Kidney (tissue), 14 donors: ENCODE data around the gene SAMD4A. TPM values are rescaled to one million over a fixed set of nuclear protein-coding genes. Genes with fewer than 3 reads are reported as not detected.

Source experiments
- DNase-seq, 5 donors: peaks; one replicate each; pipeline ENCODE4 v3.0.0-alpha.2; 2013 to 2020
- FAIRE-seq: peaks from 2 replicates; lab custom pipeline; 2012; peaks lifted over from hg19 to GRCh38; lab: Jason Lieb, UNC
- H3K27ac ChIP-seq, 2 donors: one replicate each; pipeline ENCODE4 v1.7.0; 2013; ENCODE audit warnings: low read depth in 2 of 2, low read length in 2 of 2, inconsistent platforms in 1 of 2
- H3K27me3 ChIP-seq: one replicate; pipeline ENCODE4 v1.7.1; 2013; ENCODE audit warnings: low read length, inconsistent platforms; ENCODE audit not compliant: control insufficient read depth, insufficient read depth
- H3K36me3 ChIP-seq, 3 donors: one replicate each; pipeline versions ENCODE4 v1.7.0 to v1.7.1; 2013; ENCODE audit warnings: low read length in 3 of 3, control low read depth in 1 of 3, inconsistent platforms in 1 of 3; ENCODE audit not compliant: insufficient read depth in 3 of 3, control insufficient read depth in 2 of 3
- H3K4me1 ChIP-seq, 3 donors: one replicate each; pipeline versions ENCODE4 v1.7.0 to v1.7.1; 2013; ENCODE audit warnings: low read length in 3 of 3, inconsistent platforms in 1 of 3, low read depth in 1 of 3; ENCODE audit not compliant: control insufficient read depth in 2 of 3, insufficient read depth in 2 of 3
- H3K4me3 ChIP-seq, 3 donors: one replicate each; pipeline versions ENCODE4 v1.7.0 to v1.8.1; 2013; ENCODE audit warnings: low read length in 3 of 3, control low read depth in 1 of 3, inconsistent platforms in 1 of 3
- H3K9ac ChIP-seq, 3 donors: one replicate each; pipeline versions ENCODE4 v1.7.0 to v1.7.1; 2013; ENCODE audit warnings: low read length in 3 of 3, control low read depth in 1 of 3, inconsistent platforms in 1 of 3
- H3K9me3 ChIP-seq, 3 donors: one replicate each; pipeline versions ENCODE4 v1.7.0 to v1.7.1; 2013; ENCODE audit warnings: low read length in 3 of 3, control low read depth in 1 of 3, inconsistent platforms in 1 of 3; ENCODE audit not compliant: control insufficient read depth in 2 of 3, insufficient read depth in 1 of 3
- CTCF ChIP-seq: IDR thresholded peaks from 3 replicates; pipeline ENCODE4 v1.5.1; 2012; ENCODE audit warnings: mild to moderate bottlenecking, moderate library complexity, borderline replicate concordance; ENCODE audit not compliant: insufficient read depth; ENCODE audit errors: extremely low read depth
- intact Hi-C: fragments of 100-400 bp; cut with DNase I; formaldehyde crosslinking; loops from one replicate; pipeline ENCODE4 v1.11.1; 2022
- polyA plus RNA-seq: library from polyadenylated mRNA; stranded (reverse); fragments of 350-450 nt; fragmentation: Illumina TruSeq; extraction: RNeasy Lipid Tissue Mini Kit (QIAGEN cat#74804); gene quantifications from one replicate; pipeline ENCODE4 v1.2.3, GENCODE V29; 2014; ENCODE audit warnings: low read depth, low replicate concordance; ENCODE audit not compliant: insufficient read depth
- total RNA-seq: library from RNA; stranded (reverse); fragmentation: NEBNext Ultra II Directional; extraction: Animal tissue kit (Norgen Biotek cat#: 25700); gene quantifications from one replicate; pipeline ENCODE4 v1.2.1, GENCODE V29; 2021
- donor health status: control.
- donor health status: control.
- donor health status: control.
- donor health status: control.
- donor health status: control.
- donor health status: DM: yes; HTN: yes; CAD: no.
- donor health status: Normal renal cell carcinoma (clear cell type).

Gene SAMD4A
- total and polyA plus RNA-seq, 2 donors from 2014 or later: 7.4 to 46.5 TPM

DNA sequence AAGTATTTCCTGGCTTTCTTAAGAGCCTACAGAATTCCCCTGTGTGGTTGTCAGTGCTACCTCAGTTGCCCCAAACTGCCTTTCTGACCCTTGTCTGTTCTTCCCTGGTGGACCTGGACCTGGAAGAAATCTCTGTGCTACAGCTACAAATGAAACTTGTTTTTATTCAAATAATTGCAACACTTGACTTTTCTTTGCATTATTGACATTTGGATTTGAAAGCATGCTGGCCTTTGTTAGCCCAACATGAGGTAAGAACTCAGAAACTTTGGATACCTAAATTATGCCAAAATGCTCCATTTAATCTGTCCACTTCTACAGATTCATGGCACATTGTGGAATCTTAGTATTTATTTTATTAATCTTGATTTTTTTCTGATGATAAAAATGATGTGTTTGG lies 142.9 kb downstream of the SAMD4A start:
- FAIRE-seq (no peak), DNase-seq (no peak)
- no peak overlapping the region for H3K9ac ChIP-seq
- H3K4me1 ChIP-seq: peaks cover 0 to 3% (median 0%) of the 10 kb centered on the region in 3 donors
- no peaks in the 10 kb centered on the region for H3K9me3 ChIP-seq
- no peak overlapping the region for H3K27ac ChIP-seq
- H3K36me3 ChIP-seq: no peaks in the 10 kb centered on the region
- intact Hi-C loops: no loop called here
- no peaks in the 10 kb centered on the region for H3K27me3 ChIP-seq
- H3K4me3 ChIP-seq: no peak overlapping the region
- TF ChIP-seq CTCF: no peak

DNA sequence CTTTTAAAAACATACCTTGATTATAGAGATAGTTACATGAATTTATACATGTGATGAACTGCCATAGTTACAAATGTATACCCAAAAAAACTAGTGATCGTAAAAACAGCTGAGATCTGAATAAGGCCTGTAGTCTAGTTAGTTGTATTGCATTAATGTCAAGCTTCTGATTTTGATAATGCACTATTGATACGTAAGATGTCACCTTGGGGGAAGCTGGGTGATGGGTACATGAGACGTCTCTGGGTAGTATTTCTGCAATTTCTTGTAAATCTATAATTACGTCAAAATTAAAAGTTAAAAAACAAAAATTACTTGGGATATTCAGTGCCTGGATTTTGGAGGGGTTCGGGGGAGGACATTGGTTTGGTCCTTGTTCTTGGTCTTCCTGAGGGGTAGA lies 144.4 kb downstream of the SAMD4A start:
- no peak for FAIRE-seq
- Histone ChIP-seq H3K27ac (no peak overlapping the region), H3K27me3 (no peaks in the 10 kb centered on the region), H3K4me1 (peaks cover 0 to 3% (median 0%) of the 10 kb centered on the region in 3 donors), H3K9me3 (no peaks in the 10 kb centered on the region), H3K36me3 (no peaks in the 10 kb centered on the region), H3K9ac (no peak overlapping the region), H3K4me3 (no peak overlapping the region)
- intact Hi-C loops: no loop called here
- TF ChIP-seq CTCF: no peak
- no peak for DNase-seq

DNA sequence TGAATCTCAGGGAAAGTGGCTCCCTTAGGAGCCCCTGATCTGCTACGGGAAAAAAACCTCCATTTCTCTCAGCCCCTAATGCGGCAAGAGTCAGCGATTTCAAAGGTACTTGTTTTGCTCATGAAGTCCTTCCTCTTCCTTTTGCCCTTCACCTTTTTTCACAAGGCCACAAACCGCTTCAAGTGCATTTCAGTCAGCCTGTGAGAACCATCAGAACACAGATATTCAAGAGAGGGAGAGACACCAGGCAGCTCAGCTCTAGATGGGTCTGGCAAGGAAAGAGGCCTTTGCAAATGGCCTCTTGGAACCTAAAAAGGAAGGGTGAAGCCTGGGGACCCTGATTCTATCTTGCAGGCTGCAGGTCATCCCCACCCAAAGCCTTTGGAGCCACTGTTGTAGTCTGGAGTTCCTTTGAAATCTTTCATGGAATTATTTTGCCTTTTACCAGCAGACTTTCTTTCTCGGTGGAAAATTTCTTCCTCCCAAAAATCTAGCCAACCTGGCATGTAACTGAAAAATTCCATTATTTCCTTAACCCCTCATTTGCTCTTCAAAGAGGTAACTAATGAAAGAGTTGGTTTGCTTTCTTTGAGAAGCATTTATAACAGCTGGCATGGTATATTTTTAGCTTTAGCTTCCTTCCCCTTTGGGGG lies 145.0 kb downstream of the SAMD4A start:
- no peaks in the 10 kb centered on the region for H3K36me3 ChIP-seq
- no peak overlapping the region for H3K9ac ChIP-seq
- H3K27me3 ChIP-seq: no peaks in the 10 kb centered on the region
- peaks cover 0 to 3% (median 0%) of the 10 kb centered on the region in 3 donors for H3K4me1 ChIP-seq
- H3K4me3 ChIP-seq: no peak overlapping the region
- TF ChIP-seq CTCF: no peak
- H3K27ac ChIP-seq: no peak overlapping the region
- intact Hi-C loops: no loop called here
- no peak for FAIRE-seq
- no peaks in the 10 kb centered on the region for H3K9me3 ChIP-seq
- DNase-seq: no peak
